ENCODE data around the gene GKN1. TPM values are rescaled to one million over a fixed set of nuclear protein-coding genes. Genes with fewer than 3 reads are reported as not detected.

GKN1 gene
- total RNA-seq, 1 donor from 2014 or later, result not detected

Other genes with a start within 250 kb of the GKN1 start
- 39.9 and 41.3 TPM in 2 replicates for gene ARHGAP25, start 239.8 kb upstream of the GKN1 start, total RNA-seq
- gene BMP10, start 103.2 kb upstream of the GKN1 start, total RNA-seq, result not detected in 2 replicates
- not detected in 2 replicates for gene GKN2, start 21.7 kb upstream of the GKN1 start, total RNA-seq
- gene ANTXR1, start 38.5 kb downstream of the GKN1 start, total RNA-seq, result 0.05 TPM in 1 of 2 replicates, not detected in the other

Data from activated T-helper 2 cell treated with anti-CD3 and anti-CD28 coated beads, Interferon-gamma antibody, Interleukin-2, Interleukin-4, amounts not matched to agents 10 μg/mL and 5 μg/mL and 100 μg/mL, durations not matched to agents 14 hours and 24 hours and 36 hours (primary cell).